H1 (cell line): ENCODE results near the gene CEP95. TPM values are rescaled to one million over a fixed set of nuclear protein-coding genes. Genes with fewer than 3 reads are reported as not detected.

Experiments
- CTCF ChIA-PET: fragments of 300-600 bp; sonication (Branson Sonifier 250); formaldehyde crosslinking; loops from one replicate; lab custom pipeline; 2021; ENCODE audit not compliant: partially characterized antibody; lab: Charles Lee
- POLR2A ChIA-PET: fragments of 300-600 bp; sonication (Branson Sonifier 250); formaldehyde crosslinking; loops from one replicate; lab custom pipeline; 2021; ENCODE audit warnings: inconsistent platforms; ENCODE audit not compliant: partially characterized antibody; lab: Charles Lee
- DNase-seq, 2 experiments: peaks; one replicate each; pipeline versions ENCODE4 v3.0.0 to v3.0.0-alpha.2; 2010 to 2022; ENCODE audit warnings: low spot score in 2 of 2, low read depth in 1 of 2, mixed read lengths in 1 of 2
- FAIRE-seq: peaks from 2 replicates; lab custom pipeline; 2011; peaks lifted over from hg19 to GRCh38; lab: Jason Lieb, UNC
- H2AFZ ChIP-seq: 2 replicates; pipeline ENCODE4 v1.8.1; 2012; ENCODE audit warnings: low read length, inconsistent platforms
- H2AK5ac ChIP-seq: 2 replicates; pipeline ENCODE4 v1.6.1; 2013; ENCODE audit warnings: low read depth, low read length
- H2BK120ac ChIP-seq: replicated peaks from 2 replicates; pipeline ENCODE3; 2013; ENCODE audit warnings: low read depth, low read length, inconsistent platforms
- H2BK12ac ChIP-seq: 2 replicates; pipeline ENCODE4 v1.6.1; 2013; ENCODE audit warnings: low read depth, low read length
- H2BK15ac ChIP-seq: 2 replicates; pipeline ENCODE4 v1.6.1; 2013; ENCODE audit warnings: low read length
- H2BK20ac ChIP-seq: 2 replicates; pipeline ENCODE4 v1.6.1; 2013; ENCODE audit warnings: low read length
- H2BK5ac ChIP-seq: 2 replicates; pipeline ENCODE4 v1.6.1; 2013; ENCODE audit warnings: low read depth, low read length
- H3K14ac ChIP-seq: 2 replicates; pipeline ENCODE4 v1.6.1; 2013; ENCODE audit warnings: inconsistent platforms; ENCODE audit not compliant: insufficient read length
- H3K18ac ChIP-seq: 2 replicates; pipeline ENCODE4 v1.6.1; 2013; ENCODE audit warnings: low read length; ENCODE audit errors: extremely low read depth
- H3K23ac ChIP-seq: 2 replicates; pipeline ENCODE4 v1.6.1; 2013; ENCODE audit warnings: inconsistent platforms; ENCODE audit not compliant: insufficient read length
- H3K23me2 ChIP-seq: 2 replicates; pipeline ENCODE4 v1.6.1; 2013; ENCODE audit warnings: low read depth, low read length
- H3K27ac ChIP-seq: 2 replicates; pipeline ENCODE4 v1.6.1; 2011; ENCODE audit warnings: low read depth, low read length, inconsistent platforms
- H3K27me3 ChIP-seq, 4 experiments: replicated peaks in 1 of 4; 1 replicate in 1 of 4; 2 replicates in 3 of 4; pipeline versions ENCODE4 v1.6.1 to v1.8.1; 2011 to 2013; ENCODE audit warnings: low read length in 3 of 4, mild to moderate bottlenecking in 3 of 4, inconsistent platforms in 2 of 4, mixed read lengths in 2 of 4, moderate library complexity in 1 of 4; ENCODE audit not compliant: control insufficient read depth in 3 of 4, insufficient read depth in 3 of 4; ENCODE audit errors: extremely low read depth in 1 of 4
- H3K36me3 ChIP-seq, 4 experiments: 2 replicates each; pipeline versions ENCODE4 v1.6.1 to v1.8.1; 2011 to 2013; ENCODE audit warnings: mild to moderate bottlenecking in 4 of 4, low read length in 3 of 4, moderate library complexity in 2 of 4, control low read depth in 1 of 4, inconsistent platforms in 1 of 4; ENCODE audit not compliant: insufficient read depth in 4 of 4, control insufficient read depth in 2 of 4
- H3K4ac ChIP-seq: replicated peaks from 2 replicates; pipeline ENCODE3; 2013; ENCODE audit warnings: low read length, low read depth, mixed read lengths, inconsistent platforms; ENCODE audit not compliant: insufficient read length
- H3K4me1 ChIP-seq, 4 experiments: replicated peaks in 1 of 4; 1 replicate in 1 of 4; 2 replicates in 3 of 4; pipeline versions ENCODE4 v1.6.1 to v1.8.1; 2011 to 2013; ENCODE audit warnings: low read length in 3 of 4, inconsistent platforms in 2 of 4, mixed read lengths in 1 of 4; ENCODE audit not compliant: insufficient read depth in 4 of 4, control insufficient read depth in 3 of 4
- H3K4me2 ChIP-seq, 2 experiments: 2 replicates each; pipeline versions ENCODE4 v1.6.1 to v1.8.1; 2011 to 2013; ENCODE audit warnings: low read depth in 2 of 2, low read length in 2 of 2, control low read depth in 1 of 2, inconsistent platforms in 1 of 2, mild to moderate bottlenecking in 1 of 2; ENCODE audit not compliant: insufficient read depth in 1 of 2
- H3K4me3 ChIP-seq, 4 experiments: fragments of 200-600, 300-600 bp in 1 of 4; sonication (generic), shearing (Covaris generic), sonication (Bioruptor Twin) in 1 of 4; 2 replicates each; pipeline versions ENCODE4 v1.5.1 to v1.8.1; 2011 to 2016; ENCODE audit warnings: low read length in 4 of 4, low read depth in 3 of 4, control low read depth in 2 of 4, inconsistent platforms in 2 of 4, mild to moderate bottlenecking in 2 of 4, mixed read lengths in 1 of 4, moderate library complexity in 1 of 4; ENCODE audit not compliant: insufficient read depth in 2 of 4; ENCODE audit errors: extremely low read depth in 1 of 4
- H3K56ac ChIP-seq: replicated peaks from 2 replicates; pipeline ENCODE3; 2013; ENCODE audit warnings: low read depth, mild to moderate bottlenecking, mixed read lengths, low read length, inconsistent platforms; ENCODE audit not compliant: insufficient read length
- H3K79me1 ChIP-seq: 2 replicates; pipeline ENCODE4 v1.6.1; 2013; ENCODE audit warnings: low read depth, low read length, control low read depth
- H3K79me2 ChIP-seq, 2 experiments: 2 replicates each; pipeline versions ENCODE4 v1.6.1 to v1.8.1; 2012 to 2013; ENCODE audit warnings: low read length in 2 of 2, mild to moderate bottlenecking in 2 of 2, inconsistent platforms in 1 of 2; ENCODE audit not compliant: insufficient read depth in 2 of 2, control insufficient read depth in 1 of 2
- H3K9ac ChIP-seq, 4 experiments: replicated peaks in 1 of 4; 1 replicate in 1 of 4; 2 replicates in 3 of 4; pipeline versions ENCODE4 v1.6.1 to v1.8.1; 2011 to 2013; ENCODE audit warnings: low read depth in 3 of 4, low read length in 3 of 4, control low read depth in 2 of 4, mild to moderate bottlenecking in 2 of 4, moderate library complexity in 2 of 4, inconsistent platforms in 1 of 4; ENCODE audit errors: extremely low read depth in 1 of 4
- H3K9me3 ChIP-seq, 2 experiments: 2 replicates each; pipeline versions ENCODE4 v1.6.1 to v1.8.1; 2012 to 2013; ENCODE audit warnings: mild to moderate bottlenecking in 2 of 2, moderate library complexity in 2 of 2, control low read depth in 1 of 2, inconsistent platforms in 1 of 2, low read depth in 1 of 2, low read length in 1 of 2, mixed read lengths in 1 of 2; ENCODE audit not compliant: insufficient read depth in 2 of 2
- H4K20me1 ChIP-seq, 2 experiments: replicated peaks in 1 of 2; 2 replicates each; pipeline versions ENCODE3 to v1.8.1; 2011 to 2013; ENCODE audit warnings: inconsistent platforms in 2 of 2, low read length in 2 of 2, mild to moderate bottlenecking in 1 of 2; ENCODE audit not compliant: insufficient read depth in 2 of 2, control insufficient read depth in 1 of 2
- H4K5ac ChIP-seq: 2 replicates; pipeline ENCODE4 v1.6.1; 2013; ENCODE audit warnings: low read length, low read depth, mixed read lengths, inconsistent platforms; ENCODE audit not compliant: insufficient read length
- H4K8ac ChIP-seq: 2 replicates; pipeline ENCODE4 v1.8.0; 2013; ENCODE audit warnings: mild to moderate bottlenecking, moderate library complexity, low read length, inconsistent platforms; ENCODE audit not compliant: insufficient read depth; ENCODE audit errors: extremely low read depth
- H4K91ac ChIP-seq: replicated peaks from 2 replicates; pipeline ENCODE3; 2013; ENCODE audit warnings: low read length, mixed read lengths, inconsistent platforms; ENCODE audit not compliant: insufficient read length
- CBX8 ChIP-seq: fragments of 300-800, 300-1000 bp; sonication (generic); IDR thresholded peaks from 2 replicates; pipeline ENCODE4 v1.7.1; 2016; ENCODE audit warnings: low read depth, low read length, borderline replicate concordance
- CHD1 ChIP-seq: IDR thresholded peaks from 2 replicates; pipeline ENCODE4 v1.6.1; 2012; ENCODE audit warnings: low read depth, low read length, improper control_type of control experiment
- CREB1 ChIP-seq: IDR thresholded peaks from 2 replicates; pipeline ENCODE4 v1.6.1; 2012; ENCODE audit warnings: inconsistent platforms
- CTBP2 ChIP-seq: IDR thresholded peaks from 2 replicates; pipeline ENCODE4 v1.7.0; 2011; ENCODE audit warnings: borderline replicate concordance, mild to moderate bottlenecking, moderate library complexity, mixed read lengths, low read length; ENCODE audit not compliant: insufficient read depth, insufficient read length
- EP300 ChIP-seq, 2 experiments: IDR thresholded peaks; 1 replicate in 1 of 2; 2 replicates in 1 of 2; pipeline ENCODE4 v1.6.1; 2011 to 2012; ENCODE audit warnings: low read depth in 2 of 2, low read length in 2 of 2, mild to moderate bottlenecking in 2 of 2, borderline replicate concordance in 1 of 2, inconsistent platforms in 1 of 2, moderate library complexity in 1 of 2
- EZH2 ChIP-seq: fragments of 200-600 bp; sonication (generic); IDR thresholded peaks from 2 replicates; pipeline ENCODE4 v1.7.1; 2012; ENCODE audit warnings: low read depth, mild to moderate bottlenecking, moderate library complexity, low read length, inconsistent platforms; ENCODE audit not compliant: severe bottlenecking
- GABPA ChIP-seq: IDR thresholded peaks from 2 replicates; pipeline ENCODE4 v1.6.1; 2011; ENCODE audit warnings: mild to moderate bottlenecking, low read length, moderate library complexity, borderline replicate concordance; ENCODE audit not compliant: insufficient read depth
- GTF2F1 ChIP-seq: IDR thresholded peaks from 2 replicates; pipeline ENCODE4 v1.6.1; 2012; ENCODE audit warnings: low read depth, low read length, improper control_type of control experiment, borderline replicate concordance
- KDM4A ChIP-seq: IDR thresholded peaks from one replicate; pipeline ENCODE4 v1.7.1; 2012; ENCODE audit warnings: low read depth, mild to moderate bottlenecking, moderate library complexity, low read length, inconsistent platforms; ENCODE audit not compliant: severe bottlenecking
- MAFK ChIP-seq: IDR thresholded peaks from 2 replicates; pipeline ENCODE4 v1.6.1; 2012; ENCODE audit warnings: low read depth, mild to moderate bottlenecking, improper control_type of control experiment, low read length
- POLR2A ChIP-seq, 2 experiments: IDR thresholded peaks; 1 replicate in 1 of 2; 2 replicates in 1 of 2; pipeline ENCODE4 v1.6.1; 2011; ENCODE audit warnings: low read depth in 2 of 2, low read length in 2 of 2, mild to moderate bottlenecking in 2 of 2; ENCODE audit errors: control extremely low read depth in 1 of 2
- POLR2AphosphoS5 ChIP-seq: IDR thresholded peaks from 2 replicates; pipeline ENCODE4 v1.6.1; 2011; ENCODE audit warnings: low read depth, low read length
- RBBP5 ChIP-seq: IDR thresholded peaks from 2 replicates; pipeline ENCODE4 v1.7.1; 2012; ENCODE audit warnings: low read depth, mild to moderate bottlenecking, inconsistent platforms, low read length, moderate library complexity, borderline replicate concordance
- TAF1 ChIP-seq: IDR thresholded peaks from 2 replicates; pipeline ENCODE4 v1.6.1; 2011; ENCODE audit warnings: mild to moderate bottlenecking, low read depth, low read length
- TCF12 ChIP-seq: IDR thresholded peaks from 2 replicates; pipeline ENCODE4 v1.6.1; 2011; ENCODE audit warnings: low read depth, mild to moderate bottlenecking, low read length
- polyA plus RNA-seq, 7 experiments: library from polyadenylated mRNA; depleted of rRNA in 3 of 7; stranded (reverse) in 5 of 7; unstranded in 2 of 7; fragments of >200 nt in 5 of 7; fragments of 200-250 nt in 2 of 7; gene quantifications; 1 replicate in 5 of 7; 2 replicates in 1 of 7; 4 replicates in 1 of 7; pipeline versions ENCODE4 v1.2.1 to v1.2.3, GENCODE V29; 2011 to 2013; ENCODE audit warnings: missing spikeins in 2 of 7, mixed read lengths in 2 of 7
- total RNA-seq: library from RNA; stranded (reverse); fragmentation: NEBNext Ultra II Directional; extraction: Animal tissue kit (Norgen Biotek cat#: 25700); gene quantifications from 2 replicates; pipeline ENCODE4 v1.2.1, GENCODE V29; 2021

The CEP95 gene
- total and polyA plus RNA-seq, 2 of the 8 experiments (the other 6 are each of a cell fraction or from before 2014, with no cell fraction given), result 22.3 to 51.5 TPM

GRCh38 chr17:64565563-64565962, 58.8 kb downstream of the CEP95 start:
- Histone ChIP-seq H2BK120ac (no peak overlapping the region), H3K56ac (no peak overlapping the region), H3K36me3 (peaks cover 0 to 18% (median 3%) of the 10 kb centered on the region in 4 experiments; a peak in 4 of 8 replicates), H2BK15ac (no peak overlapping the region), H3K9ac (no peak overlapping the region), H3K9me3 (no peaks in the 10 kb centered on the region), H3K27ac (no peak overlapping the region), H4K20me1 (no peaks in the 10 kb centered on the region), H2BK5ac (no peak overlapping the region), H2BK20ac (no peak overlapping the region), H2AK5ac (no peak overlapping the region), H3K14ac (no peak overlapping the region), H3K4me2 (no peak overlapping the region), H4K8ac (no peak overlapping the region), H4K91ac (no peak overlapping the region), H2AFZ (no peak overlapping the region), H3K4me3 (no peak overlapping the region), H4K5ac (no peak overlapping the region), H2BK12ac (no peak overlapping the region), H3K27me3 (no peaks in the 10 kb centered on the region), H3K23me2 (no peaks in the 10 kb centered on the region), H3K79me2 (no peaks in the 10 kb centered on the region), H3K4me1 (no peaks in the 10 kb centered on the region), H3K18ac (no peak overlapping the region), H3K4ac (no peak overlapping the region), H3K79me1 (no peaks in the 10 kb centered on the region), H3K23ac (no peak overlapping the region)
- no peak for FAIRE-seq
- ChIA-PET POLR2A (interaction anchor here (0.9 kb wide), 1 partner anchor 60 kb away, joined by 3 read pairs; no protein-coding TSS in a partner anchor), CTCF (no interaction called here)
- no peak for DNase-seq
- TF ChIP-seq GTF2F1 (no peak), POLR2AphosphoS5 (no peak), TAF1 (no peak), EP300 (IDR thresholded peaks at IDR 0.05; ENCODE audit: borderline replicate concordance in 1 of 2, low read depth in 2 of 2, low read length in 2 of 2) (no peak), POLR2A (IDR thresholded peaks at IDR 0.05; ENCODE audit: control extremely low read depth in 1 of 2, low read depth in 2 of 2, low read length in 2 of 2) (no peak), CBX8 (no peak), CHD1 (no peak), MAFK (no peak), KDM4A (no peak), CREB1 (no peak), RBBP5 (no peak), EZH2 (no peak), TCF12 (no peak), CTBP2 (no peak), GABPA (no peak)
